Colonic mucosa (tissue), 4 donors: ENCODE measurements around the gene PCDHGA1. TPM values are rescaled to one million over a fixed set of nuclear protein-coding genes. Genes with fewer than 3 reads are reported as not detected.

Source experiments
- DNase-seq: peaks from one replicate; pipeline ENCODE4 v3.0.0-alpha.2; 2020
- H3K27ac ChIP-seq: fragments of 200-600 bp; one replicate; pipeline ENCODE4 v1.8.0; 2021
- H3K27me3 ChIP-seq: fragments of 200-600 bp; one replicate; pipeline ENCODE4 v1.8.0; 2021
- H3K36me3 ChIP-seq: fragments of 200-600 bp; one replicate; pipeline ENCODE4 v1.8.0; 2021
- H3K4me1 ChIP-seq: fragments of 200-600 bp; one replicate; pipeline ENCODE4 v1.8.0; 2021; ENCODE audit warnings: mild to moderate bottlenecking
- H3K4me3 ChIP-seq: fragments of 200-600 bp; one replicate; pipeline ENCODE4 v1.8.0; 2021
- H3K9ac ChIP-seq, 2 donors: one replicate each; pipeline ENCODE4 v1.7.0; 2013; ENCODE audit warnings: control low read depth in 2 of 2, low read depth in 2 of 2, low read length in 2 of 2
- H3K9me3 ChIP-seq: fragments of 200-600 bp; one replicate; pipeline ENCODE4 v1.8.0; 2021
- intact Hi-C: fragments of 100-400 bp; cut with DNase I; formaldehyde crosslinking; loops from one replicate; pipeline ENCODE4 v1.14.1; 2022
- total RNA-seq, 2 donors: library from RNA; stranded (reverse); fragmentation: NEBNext Ultra II Directional in 1 of 2; extraction: Animal tissue kit (Norgen Biotek cat#: 25700) in 1 of 2; gene quantifications; one replicate each; pipeline ENCODE4 v1.2.1, GENCODE V29; 2021
- TF ChIP-seq, protein P1 (sequence below): fragments of 200-600 bp; IDR thresholded peaks from one replicate; pipeline ENCODE4 v1.8.0; 2022; ENCODE audit warnings: antibody characterized with exemption, mild to moderate bottlenecking
- donor health status: healthy.
- donor health status: DM: no; HTN: no; CAD: no.
- donor health status: DM: no; HTN: no; CAD: no.

Gene PCDHGA1
- total RNA-seq, 2 donors from 2014 or later: 0.10 to 0.37 TPM

DNA sequence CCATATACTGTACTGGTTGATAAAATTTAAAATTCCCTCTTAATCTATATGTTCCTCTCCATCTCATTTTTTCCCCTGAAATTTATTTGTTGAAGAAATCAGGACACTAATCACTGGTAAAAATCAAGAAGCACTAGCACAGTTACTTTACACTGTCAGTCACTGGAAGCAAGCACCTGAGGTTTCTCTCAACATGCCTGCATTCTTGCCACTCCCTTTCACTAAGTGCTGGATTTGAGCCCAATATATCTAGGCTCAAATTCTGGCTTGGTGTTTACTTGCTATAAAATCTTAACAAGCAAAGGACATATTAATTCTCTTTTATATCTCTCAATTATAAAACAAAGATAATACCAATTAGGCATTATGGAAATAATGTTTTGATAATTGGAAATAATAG is 229.8 kb downstream of the PCDHGA1 start:
- Histone ChIP-seq H3K36me3 (no peaks in the 10 kb centered on the region), H3K27me3 (no peaks in the 10 kb centered on the region), H3K4me3 (no peak overlapping the region), H3K9me3 (no peaks in the 10 kb centered on the region), H3K9ac (peak overlapping the region in 1 of 2 donors; percentile 43), H3K4me1 (no peaks in the 10 kb centered on the region), H3K27ac (peak overlapping the region; percentile 80)
- no peak for DNase-seq
- TF ChIP-seq, protein P1, sequence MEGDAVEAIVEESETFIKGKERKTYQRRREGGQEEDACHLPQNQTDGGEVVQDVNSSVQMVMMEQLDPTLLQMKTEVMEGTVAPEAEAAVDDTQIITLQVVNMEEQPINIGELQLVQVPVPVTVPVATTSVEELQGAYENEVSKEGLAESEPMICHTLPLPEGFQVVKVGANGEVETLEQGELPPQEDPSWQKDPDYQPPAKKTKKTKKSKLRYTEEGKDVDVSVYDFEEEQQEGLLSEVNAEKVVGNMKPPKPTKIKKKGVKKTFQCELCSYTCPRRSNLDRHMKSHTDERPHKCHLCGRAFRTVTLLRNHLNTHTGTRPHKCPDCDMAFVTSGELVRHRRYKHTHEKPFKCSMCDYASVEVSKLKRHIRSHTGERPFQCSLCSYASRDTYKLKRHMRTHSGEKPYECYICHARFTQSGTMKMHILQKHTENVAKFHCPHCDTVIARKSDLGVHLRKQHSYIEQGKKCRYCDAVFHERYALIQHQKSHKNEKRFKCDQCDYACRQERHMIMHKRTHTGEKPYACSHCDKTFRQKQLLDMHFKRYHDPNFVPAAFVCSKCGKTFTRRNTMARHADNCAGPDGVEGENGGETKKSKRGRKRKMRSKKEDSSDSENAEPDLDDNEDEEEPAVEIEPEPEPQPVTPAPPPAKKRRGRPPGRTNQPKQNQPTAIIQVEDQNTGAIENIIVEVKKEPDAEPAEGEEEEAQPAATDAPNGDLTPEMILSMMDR: no peak
- intact Hi-C loops: loop anchor here (5.0 to 10.0 kb wide), 3 partner anchors 33 to 238 kb away; partner anchors contain the start of genes PCDHGA10, PCDHGB7 and TAF7

- no peaks in the 10 kb centered on the region for H3K9me3 ChIP-seq
- intact Hi-C loops: loop anchor here (5.0 to 10.0 kb wide), 3 partner anchors 34 to 239 kb away; partner anchors contain the start of genes PCDHGA10, PCDHGB7 and TAF7
- no peaks in the 10 kb centered on the region for H3K27me3 ChIP-seq
- no peak overlapping the region for H3K4me3 ChIP-seq
- peak overlapping the region; percentile 80 for H3K27ac ChIP-seq
- TF ChIP-seq, protein P1: peak; percentile 71
- DNase-seq: peak; percentile 84
- H3K36me3 ChIP-seq: no peaks in the 10 kb centered on the region
- peak overlapping the region in 1 of 2 donors; percentile 43 for H3K9ac ChIP-seq
- no peaks in the 10 kb centered on the region for H3K4me1 ChIP-seq
These were observed 230.6 kb downstream of the PCDHGA1 start for GRCh38 chr5:141560725-141561483.

Other genes with a start within 250 kb of the PCDHGA1 start
- 1 to 10 TPM in 1 of 2 donors, under 1 TPM in 1; 0.40 to 1.6 TPM for gene PCDHB2, start 235.9 kb upstream of the PCDHGA1 start, total RNA-seq
- gene PCDHB3, start 230.0 kb upstream of the PCDHGA1 start, total RNA-seq: 1 to 10 TPM in 1 of 2 donors, under 1 TPM in 1; 0.40 to 1.5 TPM
- under 1 TPM; 0.17 to 0.96 TPM for gene PCDHB4, start 208.7 kb upstream of the PCDHGA1 start, total RNA-seq
- gene PCDHB5, start 195.3 kb upstream of the PCDHGA1 start, total RNA-seq: under 1 TPM; 0.10 to 0.66 TPM
- gene PCDHB6, start 180.5 kb upstream of the PCDHGA1 start, total RNA-seq: under 1 TPM; 0.11 to 0.15 TPM
- under 1 TPM; 0.15 to 0.40 TPM for gene PCDHB7, start 157.9 kb upstream of the PCDHGA1 start, total RNA-seq
- gene PCDHB8, start 152.7 kb upstream of the PCDHGA1 start, total RNA-seq: under 1 TPM; 0.25 to 0.40 TPM
- under 1 TPM; 0.17 to 0.53 TPM for gene PCDHB16, start 148.1 kb upstream of the PCDHGA1 start, total RNA-seq
- under 1 TPM; 0.47 to 0.53 TPM for gene PCDHB9, start 143.4 kb upstream of the PCDHGA1 start, total RNA-seq
- 1 to 10 TPM in 1 of 2 donors, under 1 TPM in 1; 0.17 to 1.1 TPM for gene PCDHB10, start 138.2 kb upstream of the PCDHGA1 start, total RNA-seq
- 1 to 10 TPM in 1 of 2 donors, under 1 TPM in 1; 0.59 to 2.2 TPM for gene PCDHB11, start 130.9 kb upstream of the PCDHGA1 start, total RNA-seq
- gene PCDHB12, start 121.8 kb upstream of the PCDHGA1 start, total RNA-seq: under 1 TPM; 0.40 to 0.56 TPM
- gene PCDHB13, start 116.6 kb upstream of the PCDHGA1 start, total RNA-seq: 1 to 10 TPM in 1 of 2 donors, under 1 TPM in 1; 0.40 to 1.3 TPM
- 1 to 10 TPM in 1 of 2 donors, under 1 TPM in 1; 0.62 to 1.8 TPM for gene PCDHB14, start 107.2 kb upstream of the PCDHGA1 start, total RNA-seq
- gene PCDHB15, start 85.1 kb upstream of the PCDHGA1 start, total RNA-seq: 1 to 10 TPM in 1 of 2 donors, under 1 TPM in 1; 0.27 to 1.8 TPM
- gene SLC25A2, start 26.5 kb upstream of the PCDHGA1 start, total RNA-seq: 1 to 10 TPM in 1 of 2 donors, under 1 TPM in 1; 0.21 to 1.1 TPM
- 10 to 100 TPM; 49.3 to 70.2 TPM for gene TAF7, start 9.7 kb upstream of the PCDHGA1 start, total RNA-seq
- under 1 TPM; 0.22 to 0.50 TPM for gene PCDHGA2, start 8.2 kb downstream of the PCDHGA1 start, total RNA-seq
- under 1 TPM; 0.10 to 0.21 TPM for gene PCDHGA3, start 13.3 kb downstream of the PCDHGA1 start, total RNA-seq
- gene PCDHGB1, start 19.6 kb downstream of the PCDHGA1 start, total RNA-seq: 1 to 10 TPM in 1 of 2 donors, under 1 TPM in 1; 0.15 to 1.7 TPM
- gene PCDHGA4, start 24.5 kb downstream of the PCDHGA1 start, total RNA-seq: 1 to 10 TPM in 1 of 2 donors, under 1 TPM in 1; 0.20 to 1.4 TPM
- gene PCDHGB2, start 29.5 kb downstream of the PCDHGA1 start, total RNA-seq: 1 to 10 TPM in 1 of 2 donors, under 1 TPM in 1; 0.47 to 1.8 TPM
- gene PCDHGA5, start 33.6 kb downstream of the PCDHGA1 start, total RNA-seq: 1 to 10 TPM in 1 of 2 donors, under 1 TPM in 1; 0.52 to 1.1 TPM
- gene PCDHGB3, start 39.7 kb downstream of the PCDHGA1 start, total RNA-seq: 1 to 10 TPM in 1 of 2 donors, under 1 TPM in 1; 0.57 to 1.1 TPM
- gene PCDHGA6, start 43.4 kb downstream of the PCDHGA1 start, total RNA-seq: 1 to 10 TPM in 1 of 2 donors, under 1 TPM in 1; 0.82 to 1.5 TPM
- 1 to 10 TPM in 1 of 2 donors, under 1 TPM in 1; 0.59 to 1.0 TPM for gene PCDHGA7, start 52.2 kb downstream of the PCDHGA1 start, total RNA-seq
- gene PCDHGB4, start 57.2 kb downstream of the PCDHGA1 start, total RNA-seq: under 1 TPM; 0.69 to 0.96 TPM
- under 1 TPM; 0.17 to 0.48 TPM for gene PCDHGA8, start 62.1 kb downstream of the PCDHGA1 start, total RNA-seq
- gene PCDHGB5, start 67.4 kb downstream of the PCDHGA1 start, total RNA-seq: 1 to 10 TPM; 2.1 to 3.1 TPM
- gene PCDHGA9, start 72.3 kb downstream of the PCDHGA1 start, total RNA-seq: 1 to 10 TPM; 1.1 to 2.2 TPM
- gene PCDHGB6, start 77.5 kb downstream of the PCDHGA1 start, total RNA-seq: 1 to 10 TPM; 1.0 to 1.8 TPM
- gene PCDHGA10, start 82.5 kb downstream of the PCDHGA1 start, total RNA-seq: 1 to 10 TPM; 2.7 to 4.7 TPM
- 1 to 10 TPM; 2.5 to 3.3 TPM for gene PCDHGB7, start 87.2 kb downstream of the PCDHGA1 start, total RNA-seq
- 1 to 10 TPM; 1.3 to 1.6 TPM for gene PCDHGA11, start 90.5 kb downstream of the PCDHGA1 start, total RNA-seq
- 1 to 10 TPM; 1.0 to 1.5 TPM for gene PCDHGA12, start 100.0 kb downstream of the PCDHGA1 start, total RNA-seq
- 10 to 100 TPM; 13.1 to 22.2 TPM for gene PCDHGC3, start 145.5 kb downstream of the PCDHGA1 start, total RNA-seq
- under 1 TPM; 0.35 to 0.64 TPM for gene PCDHGC4, start 154.5 kb downstream of the PCDHGA1 start, total RNA-seq
- under 1 TPM; 0.32 to 0.64 TPM for gene PCDHGC5, start 158.6 kb downstream of the PCDHGA1 start, total RNA-seq